ENCODE results near the gene INPP5K. TPM values are rescaled to one million over a fixed set of nuclear protein-coding genes. Genes with fewer than 3 reads are reported as not detected.

INPP5K gene
- total and polyA plus RNA-seq, 2 of the 4 experiments (the other 2 are of a cell fraction): 14.9 to 17.4 TPM

DNA sequence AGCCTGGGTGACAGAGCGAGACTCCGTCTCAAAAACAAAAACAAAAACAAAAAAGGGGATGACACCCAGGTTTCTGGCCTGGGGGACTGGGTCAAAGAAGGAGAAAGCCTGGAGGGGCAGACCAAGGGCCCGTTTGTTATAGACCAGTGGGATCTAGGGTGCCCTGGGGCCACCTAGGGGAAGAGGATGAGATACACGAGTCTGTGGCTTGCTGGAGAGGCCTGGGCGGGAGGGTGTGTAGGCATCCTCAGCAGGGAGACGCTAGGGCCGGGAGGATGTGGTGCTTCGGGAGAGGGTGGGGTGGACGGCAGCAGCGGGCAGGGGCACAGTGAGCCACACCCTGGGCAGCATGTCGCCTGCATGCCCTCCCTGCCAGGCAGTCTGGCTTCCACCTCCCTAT is 43.2 kb downstream of the INPP5K start:
- no peak for DNase-seq
- dilution Hi-C loops (cut with HindIII; ENCODE audit: low sequenced_read_pairs, unreplicated experiment) (no loop called here), intact Hi-C loops (cut with micrococcal nuclease) (no loop called here), in situ Hi-C loops (cut with MboI; ENCODE audit: low sequenced_read_pairs) (no loop called here)
- H3K4ac ChIP-seq (ENCODE audit: low read depth, low read length): no peak overlapping the region
- H3K9me3 ChIP-seq (ENCODE audit: control insufficient read depth, insufficient read depth, low read length): no peaks in the 10 kb centered on the region
- H3K27me3 ChIP-seq (ENCODE audit: control insufficient read depth, insufficient read depth, low read length): no peaks in the 10 kb centered on the region
- no peak overlapping the region for H2AK5ac ChIP-seq (ENCODE audit: low read depth, low read length)
- ATAC-seq (ENCODE audit: low read depth): no peak
- no peak overlapping the region for H4K91ac ChIP-seq (ENCODE audit: insufficient read depth, low read depth, low read length)
- no peak overlapping the region for H2BK5ac ChIP-seq (ENCODE audit: low read depth, low read length, poor library complexity, severe bottlenecking)
- no peak overlapping the region for H3K56ac ChIP-seq (ENCODE audit: extremely low read depth, insufficient read depth, low read length)
- H4K5ac ChIP-seq (ENCODE audit: low read depth, low read length): no peak overlapping the region
- TF ChIP-seq CHD1 (IDR thresholded peaks at IDR 0.05; ENCODE audit: low read depth, low read length): no peak
- TF ChIP-seq, protein P1, sequence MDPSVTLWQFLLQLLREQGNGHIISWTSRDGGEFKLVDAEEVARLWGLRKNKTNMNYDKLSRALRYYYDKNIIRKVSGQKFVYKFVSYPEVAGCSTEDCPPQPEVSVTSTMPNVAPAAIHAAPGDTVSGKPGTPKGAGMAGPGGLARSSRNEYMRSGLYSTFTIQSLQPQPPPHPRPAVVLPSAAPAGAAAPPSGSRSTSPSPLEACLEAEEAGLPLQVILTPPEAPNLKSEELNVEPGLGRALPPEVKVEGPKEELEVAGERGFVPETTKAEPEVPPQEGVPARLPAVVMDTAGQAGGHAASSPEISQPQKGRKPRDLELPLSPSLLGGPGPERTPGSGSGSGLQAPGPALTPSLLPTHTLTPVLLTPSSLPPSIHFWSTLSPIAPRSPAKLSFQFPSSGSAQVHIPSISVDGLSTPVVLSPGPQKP (IDR thresholded peaks at IDR 0.05; ENCODE audit: borderline replicate concordance, low read depth, low read length): no peak
- TF ChIP-seq FOS (IDR thresholded peaks at IDR 0.05; ENCODE audit: low read depth, low read length): no peak
- no peak for TF ChIP-seq BHLHE40 (IDR thresholded peaks at IDR 0.05; ENCODE audit: low read depth, low read length)
- no peak for TF ChIP-seq RAD21 (IDR thresholded peaks at IDR 0.05; ENCODE audit: low read length)
- no peak for TF ChIP-seq CEBPB (IDR thresholded peaks at IDR 0.05; ENCODE audit: low read depth, low read length)
- no peak for TF ChIP-seq SMC3 (IDR thresholded peaks at IDR 0.05; ENCODE audit: low read depth, low read length)
- no peak for TF ChIP-seq POLR2A (IDR thresholded peaks at IDR 0.05; ENCODE audit: low read depth, low read length)
- TF ChIP-seq, protein P2, sequence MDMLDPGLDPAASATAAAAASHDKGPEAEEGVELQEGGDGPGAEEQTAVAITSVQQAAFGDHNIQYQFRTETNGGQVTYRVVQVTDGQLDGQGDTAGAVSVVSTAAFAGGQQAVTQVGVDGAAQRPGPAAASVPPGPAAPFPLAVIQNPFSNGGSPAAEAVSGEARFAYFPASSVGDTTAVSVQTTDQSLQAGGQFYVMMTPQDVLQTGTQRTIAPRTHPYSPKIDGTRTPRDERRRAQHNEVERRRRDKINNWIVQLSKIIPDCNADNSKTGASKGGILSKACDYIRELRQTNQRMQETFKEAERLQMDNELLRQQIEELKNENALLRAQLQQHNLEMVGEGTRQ (IDR thresholded peaks at IDR 0.05; ENCODE audit: low read depth, low read length): no peak
- no peak for TF ChIP-seq RFX5 (IDR thresholded peaks at IDR 0.05; ENCODE audit: low read depth, low read length)
- TF ChIP-seq, protein P3, sequence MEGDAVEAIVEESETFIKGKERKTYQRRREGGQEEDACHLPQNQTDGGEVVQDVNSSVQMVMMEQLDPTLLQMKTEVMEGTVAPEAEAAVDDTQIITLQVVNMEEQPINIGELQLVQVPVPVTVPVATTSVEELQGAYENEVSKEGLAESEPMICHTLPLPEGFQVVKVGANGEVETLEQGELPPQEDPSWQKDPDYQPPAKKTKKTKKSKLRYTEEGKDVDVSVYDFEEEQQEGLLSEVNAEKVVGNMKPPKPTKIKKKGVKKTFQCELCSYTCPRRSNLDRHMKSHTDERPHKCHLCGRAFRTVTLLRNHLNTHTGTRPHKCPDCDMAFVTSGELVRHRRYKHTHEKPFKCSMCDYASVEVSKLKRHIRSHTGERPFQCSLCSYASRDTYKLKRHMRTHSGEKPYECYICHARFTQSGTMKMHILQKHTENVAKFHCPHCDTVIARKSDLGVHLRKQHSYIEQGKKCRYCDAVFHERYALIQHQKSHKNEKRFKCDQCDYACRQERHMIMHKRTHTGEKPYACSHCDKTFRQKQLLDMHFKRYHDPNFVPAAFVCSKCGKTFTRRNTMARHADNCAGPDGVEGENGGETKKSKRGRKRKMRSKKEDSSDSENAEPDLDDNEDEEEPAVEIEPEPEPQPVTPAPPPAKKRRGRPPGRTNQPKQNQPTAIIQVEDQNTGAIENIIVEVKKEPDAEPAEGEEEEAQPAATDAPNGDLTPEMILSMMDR (conservative IDR thresholded peaks at IDR 0.05; ENCODE audit: low read depth, low read length): no peak
- TF ChIP-seq RCOR1 (IDR thresholded peaks at IDR 0.05; ENCODE audit: insufficient replicate concordance, low read length): no peak
- TF ChIP-seq NFE2L2 (IDR thresholded peaks at IDR 0.05; ENCODE audit: low read depth, low read length): no peak
- no peak for TF ChIP-seq MAFK (IDR thresholded peaks at IDR 0.05; ENCODE audit: low read depth, low read length)
- H3K27ac ChIP-seq (ENCODE audit: insufficient read depth, low read length): no peak overlapping the region
- no peak overlapping the region for H3K9ac ChIP-seq (ENCODE audit: low read depth, low read length)
- no peak overlapping the region for H2AFZ ChIP-seq (replicated peaks; ENCODE audit: low read length, poor library complexity)
- no peak overlapping the region for H2BK120ac ChIP-seq (ENCODE audit: low read depth, low read length)
- no peak overlapping the region for H3K23ac ChIP-seq (ENCODE audit: low read depth, low read length)
- ChIA-PET CTCF (no interaction called here), POLR2A (ENCODE audit: unreplicated experiment) (no interaction called here)
- 50% methylated on average over 1 of the region's 11 CpGs; no CpG with 5 or more reads in 1 of the 2 experiments for WGBS, 2 experiments (ENCODE audit: extremely low coverage in 2 of 2, insufficient read length in 1 of 2)
- no peak overlapping the region for H4K8ac ChIP-seq (ENCODE audit: low read depth in 2 of 2, low read length in 2 of 2)
- H3K4me3 ChIP-seq (ENCODE audit: insufficient read depth, low read depth, low read length): no peak overlapping the region
- H2BK20ac ChIP-seq (ENCODE audit: low read depth, low read length): no peak overlapping the region
- no peaks in the 10 kb centered on the region for H3K4me1 ChIP-seq (ENCODE audit: control insufficient read depth, insufficient read depth, low read length)
- BruUV-seq (replicated peaks): no TSS peak
- H3K14ac ChIP-seq (replicated peaks; ENCODE audit: low read depth, low read length): no peak overlapping the region
- H4K20me1 ChIP-seq (ENCODE audit: insufficient read depth, low read length): peaks cover 31% of the 10 kb centered on the region
- H2AK9ac ChIP-seq (replicated peaks; ENCODE audit: low read depth, low read length, poor library complexity): no peak overlapping the region
- peaks cover 82% of the 10 kb centered on the region for H3K36me3 ChIP-seq (ENCODE audit: control insufficient read depth, insufficient read depth, low read length)
- no peaks in the 10 kb centered on the region for H3K9me1 ChIP-seq (ENCODE audit: insufficient read depth, low read length)
- H3K18ac ChIP-seq (ENCODE audit: low read depth, low read length): no peak overlapping the region
- H3K4me2 ChIP-seq (ENCODE audit: low read depth, low read length): no peak overlapping the region
- no peak overlapping the region for H2BK15ac ChIP-seq (ENCODE audit: low read depth, low read length)
- peaks cover 18 to 44% of the 10 kb centered on the region in 2 experiments for H3K79me1 ChIP-seq (ENCODE audit: low read depth in 1 of 2, low read length in 2 of 2)

Measured in IMR-90 (cell line).